Fibroblast of skin of scalp (primary cell): Measurements from ENCODE around the gene DET1. TPM values are rescaled to one million over a fixed set of nuclear protein-coding genes. Genes with fewer than 3 reads are reported as not detected.
A peak's percentile ranks its signal among the peaks of the same experiment; 100 is the strongest.
"Not testable (repeated sequence)": the region's sequence is repeated elsewhere in the genome, so short reads cannot be mapped to it uniquely, and the experiment has no call there.

ENCODE experiments used
- DNase-seq: peaks from one replicate; pipeline ENCODE4 v3.0.0-alpha.2; 2013
- polyA plus RNA-seq, 2 experiments: library from polyadenylated mRNA; unstranded; fragments of 120-200 nt; gene quantifications; one replicate each; pipeline ENCODE4 v1.2.1, GENCODE V29; 2013; ENCODE audit not compliant: insufficient read length in 2 of 2

DET1 gene
- 7.9 TPM for polyA plus RNA-seq (2013, experiment 1 of 2; ENCODE audit: insufficient read length)
- 7.2 TPM for polyA plus RNA-seq (2013, experiment 2 of 2; ENCODE audit: insufficient read length)

DNA sequence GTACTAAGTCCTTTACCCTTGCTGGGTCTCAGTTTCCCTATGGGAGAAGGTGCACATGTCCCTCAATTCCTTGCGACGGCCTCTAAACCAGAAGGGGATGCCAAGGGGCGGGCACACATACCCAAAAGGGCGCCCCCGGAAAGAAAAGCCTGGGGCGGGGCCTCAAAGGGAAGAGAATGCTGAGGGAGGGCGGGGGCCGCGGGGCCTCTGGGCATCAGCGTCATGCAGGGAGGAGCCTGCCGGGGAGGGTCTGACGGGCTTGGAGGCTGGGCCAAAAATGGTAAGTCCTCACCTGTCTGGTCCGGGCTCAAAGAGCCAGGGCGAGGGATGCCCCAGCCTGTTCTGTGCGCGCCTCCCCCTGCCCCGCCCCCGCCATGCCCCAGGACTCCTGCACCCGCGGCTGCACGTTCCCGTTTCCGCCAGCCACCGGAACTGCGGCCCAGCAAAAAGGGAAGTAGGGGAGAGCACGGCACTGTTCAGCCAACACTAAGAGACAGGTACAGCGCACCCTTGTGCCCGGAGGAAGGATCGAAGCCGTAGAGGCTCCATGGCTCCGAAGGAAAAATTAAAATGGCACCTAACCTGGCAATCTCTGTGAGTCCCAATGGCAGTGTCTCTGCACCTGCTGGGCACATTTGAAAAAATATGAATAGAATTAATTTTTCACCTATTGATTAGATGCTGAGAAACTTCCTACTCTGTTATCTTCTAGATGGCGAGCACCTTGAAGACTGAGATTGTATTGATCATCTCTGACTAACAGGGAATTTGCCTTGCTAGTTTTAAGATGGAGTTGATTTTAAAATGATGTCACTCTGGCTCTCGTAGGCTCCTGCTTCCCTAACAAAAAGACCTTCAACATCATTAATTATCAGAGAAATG, at the start of gene DET1:
Gene DET1, minus strand, starts transcription at position 434 of the 882 bp plus-strand sequence. CDS start 14,976 bp downstream, outside the sequence.
- DNase-seq: peak; percentile 97

DNA sequence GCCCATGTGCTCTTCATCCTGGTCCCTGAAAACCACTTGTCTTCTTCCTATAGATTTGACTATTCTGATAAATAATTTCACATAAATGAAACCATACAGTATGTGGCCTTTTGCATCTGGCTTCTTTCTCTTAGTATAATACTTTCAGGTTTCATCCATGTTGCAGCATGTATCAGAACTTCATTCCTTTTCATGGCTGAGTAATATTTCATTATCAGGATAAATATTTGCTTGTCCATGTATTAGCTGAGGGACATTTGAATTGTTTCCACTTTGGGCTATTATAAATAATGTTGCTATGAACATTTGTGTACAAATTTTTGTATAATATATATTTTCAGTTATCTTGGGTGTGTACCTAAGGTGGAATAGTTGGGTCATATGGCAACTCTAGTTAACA, 44.9 kb upstream of the DET1 start:
- no peak for DNase-seq

DNA sequence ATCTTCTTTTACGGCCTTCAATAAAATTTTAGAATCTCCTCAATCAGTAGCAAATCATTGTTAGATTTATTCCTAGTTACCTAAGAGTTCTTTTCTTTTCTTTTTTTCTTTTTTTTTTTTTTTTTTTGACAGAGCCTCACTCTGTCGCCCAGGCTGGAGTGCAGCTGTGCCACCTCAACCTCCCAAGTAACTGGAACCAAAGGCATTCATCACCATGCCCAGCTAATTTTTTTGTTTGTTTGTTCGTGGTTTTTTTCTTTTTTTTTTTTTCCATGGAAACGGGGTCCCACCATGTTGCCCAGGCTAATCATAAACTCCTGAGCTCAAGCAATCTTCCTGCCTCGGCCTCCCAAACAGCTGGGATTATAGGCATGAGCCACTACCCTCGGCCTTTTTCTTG, 44.3 kb upstream of the DET1 start:
- no peak for DNase-seq

DNA sequence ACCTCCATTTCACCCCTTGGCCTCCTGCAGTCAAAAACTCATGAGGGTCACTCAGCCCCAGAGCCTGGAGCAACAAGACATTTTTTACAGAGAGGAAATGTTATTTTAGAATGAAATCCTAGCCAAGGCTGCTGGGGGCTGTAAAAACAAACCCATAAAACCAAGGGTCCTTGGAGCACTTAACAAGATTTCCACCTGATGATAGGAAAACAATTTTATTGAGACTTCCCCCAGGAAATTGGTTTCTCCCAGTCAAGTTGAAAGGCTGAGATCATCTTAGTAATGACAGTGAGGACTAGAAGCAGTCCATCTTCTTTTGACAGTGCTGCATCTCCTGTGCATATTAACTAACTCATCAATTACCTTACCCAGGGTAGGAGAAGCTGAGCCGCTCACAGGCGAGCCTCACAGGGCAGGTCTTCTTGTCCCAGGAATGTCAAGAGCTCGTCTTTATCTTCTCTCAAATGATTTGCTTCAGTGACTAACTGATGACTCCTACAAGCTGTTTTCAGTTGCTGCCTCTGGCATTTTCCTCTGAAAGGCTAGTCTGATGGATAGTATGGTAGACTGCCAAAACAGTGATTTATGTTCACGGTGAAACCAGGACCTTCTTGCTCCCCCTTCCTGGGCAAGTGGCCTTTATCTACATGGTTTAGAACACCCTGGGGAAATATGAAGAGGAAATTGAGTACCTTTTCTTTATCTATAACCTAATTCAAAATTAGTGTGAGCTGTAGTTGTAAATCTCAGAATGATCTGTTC, 40.1 kb upstream of the DET1 start:
- DNase-seq: peak; percentile 13

DNA sequence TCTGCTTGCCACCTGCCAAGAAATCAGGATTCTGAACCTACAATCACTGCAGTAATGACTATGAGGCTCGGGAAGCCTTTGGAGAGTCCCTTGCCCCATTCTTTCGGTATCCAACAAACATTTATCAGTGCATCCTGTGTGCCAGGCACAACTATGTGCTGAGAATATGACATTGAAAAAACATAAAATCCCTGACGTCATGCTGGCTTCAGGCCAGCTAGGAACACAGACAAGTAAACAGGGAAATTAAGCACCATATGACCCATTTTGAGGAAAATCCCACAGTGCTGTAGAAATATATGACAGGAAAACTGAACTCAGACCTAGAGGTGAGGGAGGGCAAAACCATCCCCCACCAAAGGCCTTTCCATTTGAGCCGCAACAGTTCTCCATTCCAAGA, 34.1 kb upstream of the DET1 start:
- no peak for DNase-seq

DNA sequence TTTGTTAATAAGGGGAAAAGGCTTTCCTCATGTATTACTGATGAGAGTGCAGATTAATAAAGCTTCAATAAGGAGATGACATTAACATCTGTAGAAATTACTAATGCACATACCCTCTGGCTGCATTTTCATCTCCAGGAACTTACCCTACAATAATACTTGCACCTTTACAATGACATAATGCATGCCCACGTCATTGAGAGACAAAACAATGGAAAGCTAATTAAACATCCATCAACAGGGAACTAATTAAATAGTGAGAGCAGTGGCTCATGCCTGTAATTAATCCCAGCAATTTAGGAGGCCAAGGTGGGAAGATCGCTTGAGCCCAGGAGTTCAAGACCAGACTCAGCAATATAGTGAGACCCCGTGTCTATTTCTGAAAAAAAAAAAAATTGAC, 32.8 kb upstream of the DET1 start:
- no peak for DNase-seq

DNA sequence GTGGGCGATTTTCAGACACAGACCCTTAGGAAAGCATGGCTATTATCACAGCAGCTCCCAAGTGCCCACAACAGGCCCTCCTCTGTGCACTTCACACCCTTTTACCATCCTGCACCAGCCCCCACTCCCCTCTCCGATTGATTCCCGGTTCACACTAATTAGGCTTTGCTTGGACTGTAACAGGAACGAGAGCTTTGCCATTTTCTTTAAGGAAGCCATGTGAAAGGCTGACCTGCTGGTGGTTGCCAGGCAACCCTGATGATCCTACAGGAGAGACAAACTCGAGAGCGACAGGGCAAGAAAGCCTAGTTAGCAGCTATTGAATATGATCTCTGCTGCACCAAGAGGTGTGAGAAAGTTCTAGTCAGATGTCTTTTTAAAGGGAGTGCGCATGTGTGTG, 28.2 kb upstream of the DET1 start:
- DNase-seq: no peak

DNA sequence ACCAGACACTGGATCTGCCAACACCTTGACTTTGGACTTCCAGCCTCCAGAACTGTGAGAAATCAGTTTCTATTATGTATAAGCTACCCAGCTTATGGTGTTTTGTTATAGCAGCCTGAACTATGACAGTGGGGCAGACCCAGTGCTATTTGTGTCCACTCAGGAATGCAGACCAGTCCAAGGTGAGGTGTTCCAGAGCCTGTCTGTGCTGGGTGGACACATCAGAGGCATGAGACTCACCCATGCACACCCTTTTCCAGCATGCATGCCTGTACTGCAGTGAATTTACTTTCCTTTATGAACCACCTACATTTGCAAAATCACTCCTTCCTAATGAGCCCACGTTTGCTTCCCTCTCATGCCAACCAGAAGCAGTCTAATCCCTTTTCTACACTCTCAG, 27.6 kb upstream of the DET1 start:
- no peak for DNase-seq

DNA sequence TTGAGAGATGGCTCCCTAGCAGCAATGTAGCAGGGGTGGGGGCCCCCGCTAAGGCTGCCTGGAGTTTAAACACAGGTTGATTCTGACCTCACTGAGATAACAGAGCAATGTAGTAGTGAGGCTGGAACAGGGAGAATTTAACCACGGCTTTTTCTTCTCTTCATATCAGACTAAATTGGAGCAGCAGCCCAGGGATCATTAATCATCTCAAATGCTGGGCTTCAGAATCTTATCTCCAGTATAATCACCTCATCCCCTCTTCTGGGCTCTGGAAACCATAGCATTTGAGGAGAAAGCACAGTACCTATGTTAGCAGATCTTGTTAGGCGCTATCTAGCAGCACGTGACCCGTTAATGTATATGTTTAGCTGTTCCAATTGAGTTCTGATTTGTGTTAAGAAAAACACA, 25.4 kb upstream of the DET1 start:
- no peak for DNase-seq

DNA sequence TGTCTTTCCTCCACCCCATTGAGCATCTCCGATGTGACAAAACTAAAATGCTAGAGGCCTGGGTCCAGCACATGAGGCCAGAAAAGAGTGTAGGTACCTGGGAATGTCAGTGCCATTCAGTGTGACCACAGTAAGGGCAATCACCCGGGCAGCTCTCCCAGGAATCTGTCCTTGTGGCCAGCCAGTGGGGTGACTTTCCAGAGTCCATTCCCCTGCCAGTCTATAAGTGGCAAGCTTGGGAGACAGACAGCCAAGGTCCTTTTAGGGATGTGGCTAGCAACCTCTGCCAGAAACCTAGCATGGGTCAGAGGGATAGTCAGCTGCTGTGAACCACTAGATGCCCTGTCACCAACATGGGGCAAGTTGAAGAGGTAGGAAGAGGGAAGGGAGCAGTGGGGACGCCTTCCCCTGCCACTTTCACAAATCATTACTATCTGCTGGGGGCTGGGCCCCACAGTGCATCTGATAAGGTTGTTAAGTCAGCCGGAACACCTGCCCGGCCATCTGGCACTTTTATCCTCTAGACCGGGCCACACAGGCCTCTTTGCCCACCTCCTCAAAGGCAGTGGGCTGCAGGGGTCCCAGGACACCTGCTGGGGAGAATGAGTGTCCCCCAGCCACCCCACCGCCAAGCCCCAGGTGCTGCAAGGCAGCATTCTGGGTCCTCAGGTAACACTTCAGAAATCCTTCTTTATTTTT, 24.8 kb upstream of the DET1 start:
- DNase-seq: no peak

DNA sequence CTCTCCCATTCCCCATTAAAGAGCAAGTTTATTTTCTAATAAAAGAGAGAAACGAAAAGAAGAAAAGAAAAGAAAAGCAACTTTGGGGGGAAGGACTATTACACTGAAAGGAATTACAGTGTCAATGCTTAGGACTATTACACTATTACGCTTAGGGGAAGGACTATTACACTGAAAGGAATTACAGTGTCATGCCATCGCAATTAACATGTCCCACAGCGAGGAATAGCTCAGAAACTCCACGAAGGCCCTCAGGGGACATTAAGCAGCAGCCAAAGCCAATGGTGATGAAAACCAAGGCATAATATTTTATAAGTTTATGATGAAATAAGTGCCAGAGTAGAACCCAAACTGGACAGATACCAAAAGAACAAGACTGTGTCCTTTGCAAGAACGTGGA, 22.1 kb upstream of the DET1 start:
- peak; percentile 61 for DNase-seq

DNA sequence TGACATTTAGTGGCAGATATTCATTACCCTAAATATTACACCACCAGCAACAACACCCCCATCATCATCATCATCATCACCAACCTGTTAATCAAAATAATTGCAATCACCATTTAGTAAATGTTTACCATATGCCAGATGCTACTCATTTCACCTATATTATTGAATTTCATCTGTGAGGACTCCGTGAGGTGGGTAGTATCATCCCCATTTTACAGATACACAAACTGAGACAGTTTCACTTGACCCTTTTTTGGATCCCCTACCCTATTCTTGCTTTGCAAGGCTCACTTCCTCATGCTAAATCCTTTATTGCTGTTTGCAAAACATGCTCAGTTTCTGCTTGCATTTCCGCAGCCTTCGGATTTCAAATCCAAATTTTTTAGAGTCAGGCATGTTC, 18.3 kb upstream of the DET1 start:
- DNase-seq: no peak

DNA sequence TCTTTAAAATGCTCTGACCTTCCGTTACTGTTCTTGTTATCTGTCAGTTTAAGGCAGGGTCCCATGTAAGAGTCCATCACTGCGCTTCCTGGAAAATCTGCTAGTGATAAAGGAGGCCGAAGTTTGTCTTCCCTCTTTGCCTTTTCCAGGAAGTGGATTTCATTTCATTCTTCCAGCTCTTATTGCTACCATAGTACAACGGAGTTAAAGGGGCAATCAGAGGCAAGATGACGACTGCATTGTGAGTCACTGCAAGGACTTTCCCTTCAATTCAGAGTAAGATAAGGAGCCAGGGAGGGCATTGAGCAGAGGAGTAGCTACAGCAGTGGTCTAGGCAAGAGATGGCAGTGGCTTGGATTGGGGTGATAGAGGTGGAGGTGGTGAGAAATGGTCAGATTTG, 17.2 kb upstream of the DET1 start:
- no peak for DNase-seq

DNA sequence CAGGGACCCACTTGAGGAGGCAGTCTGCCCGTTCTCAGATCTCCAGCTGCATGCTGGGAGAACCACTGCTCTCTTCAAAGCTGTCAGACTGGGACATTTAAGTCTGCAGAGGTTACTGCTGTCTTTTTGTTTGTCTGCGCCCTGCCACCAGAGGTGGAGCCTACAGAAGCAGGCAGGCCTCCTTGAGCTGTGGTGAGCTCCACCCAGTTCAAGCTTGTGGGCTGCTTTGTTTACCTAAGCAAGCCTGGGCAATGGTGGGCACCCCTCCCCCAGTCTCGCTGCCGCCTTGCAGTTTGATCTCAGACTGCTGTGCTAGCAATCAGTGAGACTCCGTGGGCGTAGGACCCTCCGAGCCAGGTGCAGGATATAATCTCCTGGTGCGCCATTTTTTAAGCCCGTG, 13.1 kb upstream of the DET1 start:
- DNase-seq: not testable (repeated sequence)

DNA sequence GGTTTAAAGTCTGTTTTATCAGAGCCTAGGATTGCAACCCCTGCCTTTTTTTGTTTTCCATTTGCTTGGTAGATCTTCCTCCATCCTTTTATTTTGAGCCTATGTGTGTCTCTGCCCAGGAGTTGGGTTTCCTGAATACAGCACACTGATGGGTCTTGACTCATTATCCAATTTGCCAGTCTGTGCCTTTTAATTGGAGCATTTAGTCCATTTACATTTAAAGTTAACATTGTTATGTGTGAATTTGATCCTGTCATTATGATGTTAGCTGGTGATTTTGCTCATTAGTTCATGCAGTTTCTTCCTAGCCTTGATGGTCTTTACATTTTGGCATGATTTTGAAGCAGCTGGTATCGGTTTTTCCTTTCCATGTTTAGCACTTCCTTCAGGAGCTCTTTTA, 11.5 kb upstream of the DET1 start:
- not testable (repeated sequence) for DNase-seq

DNA sequence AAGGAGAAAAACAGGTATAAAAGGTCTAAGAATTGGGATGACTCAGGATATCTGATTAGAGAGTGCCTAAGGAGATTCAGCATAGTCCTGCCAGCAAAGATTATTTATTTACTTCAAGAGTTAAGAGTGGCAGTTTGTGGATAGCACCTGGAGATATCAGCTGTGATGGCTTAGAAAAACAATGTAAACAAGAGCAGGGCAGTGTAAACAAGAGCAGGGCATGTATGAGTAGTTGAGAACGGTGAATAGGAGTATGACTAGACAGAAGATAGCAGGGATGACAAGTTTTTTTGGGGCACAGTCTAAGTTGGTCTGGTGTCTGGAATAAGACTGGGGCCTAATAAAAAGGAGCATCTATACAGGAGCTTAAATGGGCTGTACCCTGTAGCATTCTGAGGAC, 1.5 kb upstream of the DET1 start:
- DNase-seq: not testable (repeated sequence)

DNA sequence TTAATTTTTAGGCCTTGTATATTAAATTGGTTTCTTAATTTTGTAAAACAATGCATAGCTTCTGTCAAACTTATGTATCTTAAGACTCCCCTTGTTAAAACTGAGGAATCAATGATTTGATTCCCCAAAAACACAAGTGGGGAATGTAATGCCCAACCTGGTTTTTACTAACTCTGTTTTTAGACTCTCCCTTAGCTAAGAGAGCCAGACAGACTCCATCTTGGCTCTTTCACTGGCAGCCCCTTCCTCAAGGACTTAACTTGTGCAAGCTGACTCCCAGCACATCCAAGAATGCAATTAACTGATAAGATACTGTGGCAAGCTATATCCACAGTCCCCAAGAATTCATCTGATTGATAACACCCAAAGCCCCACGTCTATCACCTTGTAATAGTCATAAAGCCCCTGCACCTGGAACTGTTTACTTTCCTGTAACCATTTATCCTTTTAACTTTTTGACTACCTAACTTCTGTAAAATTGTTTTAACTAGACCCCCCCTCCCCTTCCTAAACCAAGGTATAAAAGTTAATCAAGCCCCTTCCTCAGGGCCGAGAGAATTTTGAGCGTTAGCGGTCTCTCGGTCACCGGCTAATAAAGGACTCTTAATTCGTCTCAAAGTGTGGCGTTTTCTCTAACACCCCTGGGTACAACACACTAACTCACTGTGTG, 768 bp downstream of the DET1 start:
- DNase-seq: not testable (repeated sequence)

DNA sequence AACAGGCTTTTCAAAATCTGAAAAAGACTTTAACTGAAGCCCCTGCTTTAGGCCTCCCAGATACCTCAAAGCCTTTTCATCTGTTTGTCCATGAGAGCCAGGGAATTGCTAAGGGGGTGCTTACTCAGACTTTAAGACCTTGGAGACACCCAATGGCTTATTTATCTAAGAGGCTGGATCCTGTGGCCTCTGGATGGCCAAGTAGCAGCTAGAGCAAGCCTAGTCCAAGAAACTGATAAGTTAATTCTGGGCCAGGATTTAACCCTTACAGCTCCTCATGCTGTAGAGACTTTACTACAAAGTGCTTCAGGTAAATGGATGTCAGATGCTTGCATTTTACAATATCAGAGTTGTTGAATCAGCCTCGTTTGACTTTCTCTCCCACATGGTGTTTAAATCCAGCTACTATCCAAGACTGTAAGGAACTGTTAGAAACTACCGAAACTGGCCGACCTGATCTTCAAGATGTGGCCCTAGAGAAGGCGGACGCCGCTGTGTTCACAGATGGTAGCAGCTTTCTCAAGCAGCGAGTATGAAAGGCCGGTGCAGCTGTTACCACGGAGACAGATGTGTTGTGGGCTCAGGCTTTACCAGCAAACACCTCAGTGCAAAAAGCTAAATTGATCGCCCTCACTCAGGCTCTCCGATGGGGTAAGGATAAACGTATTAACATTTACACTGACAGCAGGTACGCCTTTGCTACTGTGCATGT, 3.3 kb downstream of the DET1 start:
- DNase-seq: no peak

DNA sequence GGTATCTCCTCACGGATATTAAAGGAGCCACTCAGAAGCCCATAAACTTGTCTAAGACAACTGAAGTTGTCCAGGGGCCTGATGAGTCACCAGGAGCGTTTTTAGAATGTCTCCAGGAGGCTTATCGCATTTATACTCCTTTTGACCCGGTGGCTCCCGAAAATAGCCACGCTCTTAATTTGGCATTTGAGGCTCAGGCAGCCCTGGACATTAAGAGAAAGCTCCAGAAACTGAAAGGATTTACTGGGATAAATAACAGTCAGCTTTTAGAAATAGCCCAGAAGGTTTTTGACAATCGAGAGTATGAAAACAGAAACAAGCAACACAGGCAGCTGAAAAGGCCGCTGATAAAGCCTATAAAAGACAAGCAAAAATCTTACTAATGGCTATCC, 4.1 kb downstream of the DET1 start:
- no peak for DNase-seq

DNA sequence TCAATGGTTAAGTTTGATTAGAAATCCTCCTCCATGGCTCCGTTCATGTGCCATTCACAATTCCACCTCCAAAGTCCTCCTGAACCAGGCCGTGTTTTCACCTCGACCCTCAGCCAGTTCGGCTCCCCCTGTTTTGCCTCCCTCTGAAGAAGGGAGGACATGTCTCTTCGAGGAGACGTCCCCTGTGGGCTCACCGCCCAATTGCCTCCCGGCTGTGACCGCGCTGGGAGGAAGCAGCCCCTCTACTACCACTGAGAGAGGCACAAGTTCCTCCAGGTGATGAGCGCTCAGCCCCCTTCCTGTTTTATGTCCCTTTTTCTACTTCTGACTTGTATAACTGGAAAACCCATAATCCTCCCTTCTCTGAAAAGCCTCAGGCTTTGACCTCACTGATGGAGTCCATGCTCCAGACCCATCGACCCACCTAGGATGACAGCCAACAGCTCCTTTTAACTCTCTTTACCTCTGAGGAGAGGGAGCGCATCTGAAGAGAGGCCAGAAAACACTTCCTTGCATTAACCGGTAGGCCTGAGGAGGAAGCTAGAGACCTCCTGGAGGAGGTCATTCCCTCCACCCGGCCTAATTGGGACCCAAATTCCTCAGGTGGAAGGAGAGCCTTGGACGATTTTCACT, 4.7 kb downstream of the DET1 start:
- no peak for DNase-seq

DNA sequence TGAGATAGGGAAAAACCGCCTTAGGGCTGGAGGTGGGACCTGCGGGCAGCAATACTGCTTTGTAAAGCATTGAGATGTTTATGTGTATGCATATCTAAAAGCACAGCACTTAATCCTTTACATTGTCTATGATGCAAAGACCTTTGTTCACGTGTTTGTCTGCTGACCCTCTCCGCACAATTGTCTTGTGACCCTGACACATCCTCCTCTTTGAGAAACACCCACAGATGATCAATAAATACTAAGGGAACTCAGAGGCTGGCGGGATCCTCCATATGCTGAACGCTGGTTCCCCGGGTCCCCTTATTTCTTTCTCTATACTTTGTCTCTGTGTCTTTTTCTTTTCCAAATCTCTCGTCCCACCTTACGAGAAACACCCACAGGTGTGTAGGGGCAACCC, 5.4 kb downstream of the DET1 start:
- not testable (repeated sequence) for DNase-seq
